Panc1 (cell line): ENCODE measurements around the gene BICRA.

Source experiments
- POLR2AphosphoS5 ChIP-seq: IDR thresholded peaks from 2 replicates; pipeline ENCODE4 v1.6.1; 2012; ENCODE audit warnings: mild to moderate bottlenecking, low read depth, low read length, moderate library complexity
- SIN3A ChIP-seq: IDR thresholded peaks from 2 replicates; pipeline ENCODE4 v1.6.1; 2012; ENCODE audit warnings: low read depth, mild to moderate bottlenecking, low read length, moderate library complexity, borderline replicate concordance; ENCODE audit not compliant: insufficient read depth
- TCF7L2 ChIP-seq: IDR thresholded peaks from 2 replicates; pipeline ENCODE4 v1.6.1; 2011; ENCODE audit warnings: mild to moderate bottlenecking, low read depth, low read length, inconsistent platforms
- TF ChIP-seq, protein P1 (sequence below): fragments of 450-650 bp; IDR thresholded peaks from 2 replicates; pipeline ENCODE4 v1.5.1; 2017; ENCODE audit warnings: mild to moderate bottlenecking
- TF ChIP-seq, protein P2 (sequence below), 2 experiments: IDR thresholded peaks; 2 replicates each; pipeline ENCODE4 v1.6.1; 2011 to 2012; ENCODE audit warnings: low read depth in 2 of 2, control low read depth in 1 of 2, low read length in 1 of 2, mild to moderate bottlenecking in 1 of 2, moderate library complexity in 1 of 2; ENCODE audit not compliant: insufficient read depth in 1 of 2

DNA sequence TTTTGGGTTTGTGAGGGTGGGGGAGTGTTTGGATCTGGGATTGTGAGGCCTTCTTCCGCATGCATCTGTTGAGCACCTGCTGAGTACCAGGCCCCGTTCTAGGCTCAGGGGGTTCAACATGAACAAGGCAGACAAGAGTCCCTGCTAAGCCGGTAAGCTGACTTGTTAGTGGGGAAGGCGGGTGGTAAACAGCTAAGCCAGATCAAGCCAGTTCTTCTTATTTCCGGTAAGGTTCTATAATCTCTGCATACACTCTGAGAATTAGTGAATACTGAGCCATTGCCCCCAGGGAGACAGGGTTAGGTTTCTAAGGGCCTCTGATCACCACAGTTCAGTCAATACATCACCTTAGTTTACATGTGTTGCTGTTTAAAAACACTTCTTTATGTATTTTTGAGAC is 94.4 kb downstream of the BICRA start:
- TF ChIP-seq, protein P1, sequence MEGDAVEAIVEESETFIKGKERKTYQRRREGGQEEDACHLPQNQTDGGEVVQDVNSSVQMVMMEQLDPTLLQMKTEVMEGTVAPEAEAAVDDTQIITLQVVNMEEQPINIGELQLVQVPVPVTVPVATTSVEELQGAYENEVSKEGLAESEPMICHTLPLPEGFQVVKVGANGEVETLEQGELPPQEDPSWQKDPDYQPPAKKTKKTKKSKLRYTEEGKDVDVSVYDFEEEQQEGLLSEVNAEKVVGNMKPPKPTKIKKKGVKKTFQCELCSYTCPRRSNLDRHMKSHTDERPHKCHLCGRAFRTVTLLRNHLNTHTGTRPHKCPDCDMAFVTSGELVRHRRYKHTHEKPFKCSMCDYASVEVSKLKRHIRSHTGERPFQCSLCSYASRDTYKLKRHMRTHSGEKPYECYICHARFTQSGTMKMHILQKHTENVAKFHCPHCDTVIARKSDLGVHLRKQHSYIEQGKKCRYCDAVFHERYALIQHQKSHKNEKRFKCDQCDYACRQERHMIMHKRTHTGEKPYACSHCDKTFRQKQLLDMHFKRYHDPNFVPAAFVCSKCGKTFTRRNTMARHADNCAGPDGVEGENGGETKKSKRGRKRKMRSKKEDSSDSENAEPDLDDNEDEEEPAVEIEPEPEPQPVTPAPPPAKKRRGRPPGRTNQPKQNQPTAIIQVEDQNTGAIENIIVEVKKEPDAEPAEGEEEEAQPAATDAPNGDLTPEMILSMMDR = no peak
- TF ChIP-seq, protein P2, sequence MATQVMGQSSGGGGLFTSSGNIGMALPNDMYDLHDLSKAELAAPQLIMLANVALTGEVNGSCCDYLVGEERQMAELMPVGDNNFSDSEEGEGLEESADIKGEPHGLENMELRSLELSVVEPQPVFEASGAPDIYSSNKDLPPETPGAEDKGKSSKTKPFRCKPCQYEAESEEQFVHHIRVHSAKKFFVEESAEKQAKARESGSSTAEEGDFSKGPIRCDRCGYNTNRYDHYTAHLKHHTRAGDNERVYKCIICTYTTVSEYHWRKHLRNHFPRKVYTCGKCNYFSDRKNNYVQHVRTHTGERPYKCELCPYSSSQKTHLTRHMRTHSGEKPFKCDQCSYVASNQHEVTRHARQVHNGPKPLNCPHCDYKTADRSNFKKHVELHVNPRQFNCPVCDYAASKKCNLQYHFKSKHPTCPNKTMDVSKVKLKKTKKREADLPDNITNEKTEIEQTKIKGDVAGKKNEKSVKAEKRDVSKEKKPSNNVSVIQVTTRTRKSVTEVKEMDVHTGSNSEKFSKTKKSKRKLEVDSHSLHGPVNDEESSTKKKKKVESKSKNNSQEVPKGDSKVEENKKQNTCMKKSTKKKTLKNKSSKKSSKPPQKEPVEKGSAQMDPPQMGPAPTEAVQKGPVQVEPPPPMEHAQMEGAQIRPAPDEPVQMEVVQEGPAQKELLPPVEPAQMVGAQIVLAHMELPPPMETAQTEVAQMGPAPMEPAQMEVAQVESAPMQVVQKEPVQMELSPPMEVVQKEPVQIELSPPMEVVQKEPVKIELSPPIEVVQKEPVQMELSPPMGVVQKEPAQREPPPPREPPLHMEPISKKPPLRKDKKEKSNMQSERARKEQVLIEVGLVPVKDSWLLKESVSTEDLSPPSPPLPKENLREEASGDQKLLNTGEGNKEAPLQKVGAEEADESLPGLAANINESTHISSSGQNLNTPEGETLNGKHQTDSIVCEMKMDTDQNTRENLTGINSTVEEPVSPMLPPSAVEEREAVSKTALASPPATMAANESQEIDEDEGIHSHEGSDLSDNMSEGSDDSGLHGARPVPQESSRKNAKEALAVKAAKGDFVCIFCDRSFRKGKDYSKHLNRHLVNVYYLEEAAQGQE (IDR thresholded peaks at IDR 0.05; ENCODE audit: insufficient read depth in 1 of 2, low read depth in 2 of 2, low read length in 1 of 2) = no peak
- TF ChIP-seq POLR2AphosphoS5 = no peak
- no peak for TF ChIP-seq SIN3A
- no peak for TF ChIP-seq TCF7L2
